ENCODE results near the gene C2orf15. TPM values are rescaled to one million over a fixed set of nuclear protein-coding genes. Genes with fewer than 3 reads are reported as not detected.

The C2orf15 gene
- total and polyA plus RNA-seq, 9 of the 15 experiments (the other 6 are each of a cell fraction or from before 2014, with no cell fraction given), result 0.04 to 0.27 (median 0.15) TPM; not detected in 1

DNA sequence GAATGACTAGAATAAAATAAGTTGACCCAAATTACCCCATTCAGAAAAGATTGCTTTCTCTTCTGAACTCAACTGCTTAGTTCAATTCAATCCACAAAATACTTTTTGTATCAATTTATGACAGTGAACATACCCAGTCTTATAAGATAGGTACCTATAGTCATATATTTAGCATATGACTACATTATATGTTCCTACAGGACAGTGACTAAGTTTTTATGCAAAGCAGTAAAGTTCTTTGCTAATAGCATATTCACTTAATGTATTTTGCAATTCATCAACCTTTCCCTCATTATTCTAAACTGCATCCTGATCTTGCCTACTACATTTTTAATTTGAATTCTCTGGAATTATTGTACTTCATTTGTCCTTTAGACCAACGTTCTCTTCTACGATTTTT, 30.3 kb upstream of the C2orf15 start (continued):
- TF ChIP-seq GTF3C2 (IDR thresholded peaks at IDR 0.05; ENCODE audit: borderline replicate concordance, extremely low read depth, insufficient read length) (no peak), ZKSCAN8 (CRISPR knock-in tag; IDR thresholded peaks at IDR 0.05) (no peak), HCFC1 (IDR thresholded peaks at IDR 0.05; ENCODE audit: low read depth, low read length) (no peak)

DNA sequence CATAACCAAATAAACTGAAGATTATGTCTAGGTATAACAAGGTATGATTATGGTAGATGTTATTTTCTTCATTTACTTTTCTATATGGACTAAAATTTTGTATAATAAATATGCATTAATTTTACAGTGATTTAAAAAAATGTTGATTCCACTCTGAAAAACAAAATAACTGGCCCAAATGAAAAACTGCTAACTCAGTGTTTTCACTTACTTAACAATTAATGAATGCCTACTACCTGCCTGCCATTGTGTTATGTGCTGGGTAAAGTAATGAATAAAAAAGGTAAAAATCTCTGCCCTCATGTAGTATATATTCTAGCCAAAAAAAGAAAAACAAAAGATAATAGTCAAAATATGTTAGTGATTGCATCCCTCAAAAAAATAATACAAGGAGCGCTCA, 29.6 kb upstream of the C2orf15 start:
- Histone ChIP-seq H3K9ac (ENCODE audit: insufficient read depth in 1 of 2, low read depth in 2 of 2, low read length in 2 of 2) (no peak overlapping the region), H2AFZ (ENCODE audit: low read depth, low read length) (no peak overlapping the region), H3K9me3 (replicated peaks; ENCODE audit: control insufficient read depth, insufficient read depth, low read depth, low read length) (no peaks in the 10 kb centered on the region), H3K4me1 (replicated peaks in 1 of 2; ENCODE audit: control insufficient read depth in 2 of 2, insufficient read depth in 2 of 2, low read length in 2 of 2) (peaks cover 0 to 4% of the 10 kb centered on the region in 2 experiments; a peak in 1 of 5 replicates), H3K4me2 (ENCODE audit: insufficient read depth, low read length) (no peak overlapping the region), H3K36me3 (ENCODE audit: control insufficient read depth, insufficient read depth, low read length) (no peaks in the 10 kb centered on the region), H3K79me2 (ENCODE audit: control insufficient read depth, insufficient read depth, low read length) (no peaks in the 10 kb centered on the region), H3K9me1 (ENCODE audit: control insufficient read depth, insufficient read depth, low read length) (no peaks in the 10 kb centered on the region), H3K27me3 (ENCODE audit: control insufficient read depth in 2 of 2, insufficient read depth in 2 of 2, low read length in 2 of 2) (0 out of 5 replicates have a peak, but pooled peaks cover 0 to 2% of the 10 kb centered on the region in 2 experiments), H3K27ac (ENCODE audit: extremely low read depth, low read depth, low read length) (no peak overlapping the region), H3K4me3 (no peak overlapping the region), H4K20me1 (replicated peaks; ENCODE audit: control insufficient read depth, insufficient read depth, low read length) (no peaks in the 10 kb centered on the region)
- TF ChIP-seq RBM14 (IDR thresholded peaks at IDR 0.05; ENCODE audit: borderline replicate concordance, insufficient read depth, low read depth, low read length) (no peak), C11orf30 (IDR thresholded peaks at IDR 0.05; ENCODE audit: low read depth) (peak; percentile 55), ZNF134 (CRISPR knock-in tag; conservative IDR thresholded peaks at IDR 0.05) (no peak), MAFG (tag; conservative IDR thresholded peaks at IDR 0.05) (peak; percentile 59), ZNF316 (IDR thresholded peaks at IDR 0.05) (peak; percentile 81), MXD1 (CRISPR knock-in tag; IDR thresholded peaks at IDR 0.05; ENCODE audit: borderline replicate concordance, poor library complexity, severe bottlenecking) (no peak), ZNF584 (CRISPR knock-in tag; IDR thresholded peaks at IDR 0.05; ENCODE audit: low read depth) (no peak), MAFF (IDR thresholded peaks at IDR 0.05; ENCODE audit: low read length) (0 out of 2 replicates have a peak, but pooled peaks have one; percentile 43)
- intact Hi-C loops (cut with micrococcal nuclease), result no loop called here
- no peak for ATAC-seq
- ChIA-PET CTCF (ENCODE audit: low intra/inter-chr PET ratio) (no interaction called here), POLR2A (no interaction called here)
- no peak for DNase-seq (ENCODE audit: extremely low read depth in 1 of 4, low spot score in 3 of 4)
- no peak for FAIRE-seq
- in situ Hi-C loops (cut with MboI), result no loop called here
- WGBS (ENCODE audit: insufficient coverage, low coverage, missing lambda C conversion rate), result 57% methylated on average over 1 of the region's 1 CpG
- BruUV-seq (replicated peaks), result no TSS peak
